Stimulated activated CD8-positive, alpha-beta memory T cell treated with anti-CD3 and anti-CD28 coated beads, Interleukin-4, amount 100 ng/mL, for 48 hours (primary cell): ENCODE data around the gene HNRNPD.
"Not testable (repeated sequence)": the region's sequence is repeated elsewhere in the genome, so short reads cannot be mapped to it uniquely, and the experiment has no call there.

ENCODE experiments used
- DNase-seq: peaks from one replicate; pipeline ENCODE4 v3.0.0-alpha.2; 2020

Gene HNRNPD

GRCh38 chr4:82372517-82373485 is 990 bp downstream of the HNRNPD start:
- DNase-seq, result peak; percentile 86

GRCh38 chr4:82371497-82371896 is 2.3 kb downstream of the HNRNPD start:
- no peak for DNase-seq

- DNase-seq, result no peak
These were observed 6.2 kb downstream of the HNRNPD start for GRCh38 chr4:82367438-82368097.

GRCh38 chr4:82366431-82366830 is 7.4 kb downstream of the HNRNPD start:
- DNase-seq, result not testable (repeated sequence)

- DNase-seq, result no peak
These were observed 9.8 kb downstream of the HNRNPD start for GRCh38 chr4:82363896-82364487.

GRCh38 chr4:82362565-82362964 is 11.2 kb downstream of the HNRNPD start:
- DNase-seq, result no peak

GRCh38 chr4:82360298-82361177 is 13.3 kb downstream of the HNRNPD start:
- no peak for DNase-seq

GRCh38 chr4:82358847-82359246 is 14.9 kb downstream of the HNRNPD start:
- no peak for DNase-seq

- DNase-seq, result no peak
These were observed 16.2 kb downstream of the HNRNPD start for GRCh38 chr4:82357640-82358039.

- no peak for DNase-seq
These were observed 19.0 kb downstream of the HNRNPD start for GRCh38 chr4:82354788-82355187.

- no peak for DNase-seq
These were observed 20.9 kb downstream of the HNRNPD start for GRCh38 chr4:82352825-82353366.

- DNase-seq, result no peak
These were observed 21.5 kb downstream of the HNRNPD start for GRCh38 chr4:82352118-82352824.

- DNase-seq, result no peak
These were observed 27.7 kb downstream of the HNRNPD start for GRCh38 chr4:82346126-82346525.

GRCh38 chr4:82335043-82335442 is 38.7 kb downstream of the HNRNPD start:
- DNase-seq, result no peak

- not testable (repeated sequence) for DNase-seq
These were observed 40.1 kb downstream of the HNRNPD start for GRCh38 chr4:82333641-82334040.

GRCh38 chr4:82331814-82332213 is 42.0 kb downstream of the HNRNPD start:
- DNase-seq, result no peak

- no peak for DNase-seq
These were observed 53.4 kb downstream of the HNRNPD start for GRCh38 chr4:82320351-82320750.

GRCh38 chr4:82303063-82303462 is 70.7 kb downstream of the HNRNPD start:
- not testable (repeated sequence) for DNase-seq
